Measurements from ENCODE around the gene SUOX. TPM values are rescaled to one million over a fixed set of nuclear protein-coding genes. Genes with fewer than 3 reads are reported as not detected.

Gene SUOX
- total RNA-seq, 1 experiment from 2014 or later: 23.2 TPM

DNA sequence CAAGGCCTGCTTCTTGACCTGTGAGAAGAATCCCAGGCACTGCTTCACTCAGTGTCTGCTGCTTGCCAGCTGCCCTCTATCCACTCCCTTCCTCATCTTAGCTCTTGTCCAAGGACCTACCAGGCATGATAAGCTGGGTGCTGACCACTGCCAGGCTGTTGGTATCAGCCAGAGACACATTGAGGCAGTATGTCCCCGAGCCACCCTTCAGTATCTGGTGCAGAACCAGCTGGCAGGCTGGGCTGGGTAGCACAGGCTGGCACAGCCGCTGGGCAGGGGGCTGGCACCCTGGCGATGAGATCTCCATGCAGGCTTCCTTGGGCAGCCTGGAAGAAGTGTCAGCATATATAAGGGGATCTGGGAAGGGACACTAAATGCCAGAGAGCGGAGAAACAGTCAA, 41.7 kb upstream of the SUOX start:
- ATAC-seq (no peak), DNase-seq (ENCODE audit: low spot score) (no peak)
- CTCF ChIA-PET: interaction anchor here (1.4 kb wide), 1 partner anchor 217 kb away, joined by 4 read pairs; no protein-coding TSS in a partner anchor
- H3K9me3 Mint-ChIP-seq: no peaks in the 10 kb centered on the region
- POLR2A ChIA-PET: no interaction called here
- no peak overlapping the region for H3K4me3 Mint-ChIP-seq
- H3K27ac Mint-ChIP-seq: no peak overlapping the region
- H3K36me3 Mint-ChIP-seq: peaks cover 19% of the 10 kb centered on the region
- no peaks in the 10 kb centered on the region for H3K27me3 Mint-ChIP-seq (ENCODE audit: low read depth)
- TF ChIP-seq CBFB (CRISPR knock-in tag; IDR thresholded peaks at IDR 0.05; ENCODE audit: low read depth) (no peak), TEAD1 (CRISPR knock-in tag; IDR thresholded peaks at IDR 0.05) (no peak)
- TF ChIP-seq, protein P1, sequence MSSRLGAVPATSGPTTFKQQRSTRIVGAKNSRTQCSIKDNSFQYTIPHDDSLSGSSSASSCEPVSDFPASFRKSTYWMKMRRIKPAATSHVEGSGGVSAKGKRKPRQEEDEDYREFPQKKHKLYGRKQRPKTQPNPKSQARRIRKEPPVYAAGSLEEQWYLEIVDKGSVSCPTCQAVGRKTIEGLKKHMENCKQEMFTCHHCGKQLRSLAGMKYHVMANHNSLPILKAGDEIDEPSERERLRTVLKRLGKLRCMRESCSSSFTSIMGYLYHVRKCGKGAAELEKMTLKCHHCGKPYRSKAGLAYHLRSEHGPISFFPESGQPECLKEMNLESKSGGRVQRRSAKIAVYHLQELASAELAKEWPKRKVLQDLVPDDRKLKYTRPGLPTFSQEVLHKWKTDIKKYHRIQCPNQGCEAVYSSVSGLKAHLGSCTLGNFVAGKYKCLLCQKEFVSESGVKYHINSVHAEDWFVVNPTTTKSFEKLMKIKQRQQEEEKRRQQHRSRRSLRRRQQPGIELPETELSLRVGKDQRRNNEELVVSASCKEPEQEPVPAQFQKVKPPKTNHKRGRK (CRISPR knock-in tag; IDR thresholded peaks at IDR 0.05; ENCODE audit: borderline replicate concordance): no peak
- H3K4me1 Mint-ChIP-seq: no peaks in the 10 kb centered on the region

GRCh38 chr12:55955800-55956508, 41.1 kb upstream of the SUOX start:
- H3K4me3 Mint-ChIP-seq: no peak overlapping the region
- H3K27ac Mint-ChIP-seq: no peak overlapping the region
- ATAC-seq: peak; percentile 58
- H3K4me1 Mint-ChIP-seq: no peaks in the 10 kb centered on the region
- DNase-seq (ENCODE audit: low spot score): no peak
- CTCF ChIA-PET: interaction anchor here (1.4 kb wide), 1 partner anchor 218 kb away, joined by 4 read pairs; no protein-coding TSS in a partner anchor
- H3K27me3 Mint-ChIP-seq (ENCODE audit: low read depth): no peaks in the 10 kb centered on the region
- peaks cover 19% of the 10 kb centered on the region for H3K36me3 Mint-ChIP-seq
- TF ChIP-seq, protein P2, sequence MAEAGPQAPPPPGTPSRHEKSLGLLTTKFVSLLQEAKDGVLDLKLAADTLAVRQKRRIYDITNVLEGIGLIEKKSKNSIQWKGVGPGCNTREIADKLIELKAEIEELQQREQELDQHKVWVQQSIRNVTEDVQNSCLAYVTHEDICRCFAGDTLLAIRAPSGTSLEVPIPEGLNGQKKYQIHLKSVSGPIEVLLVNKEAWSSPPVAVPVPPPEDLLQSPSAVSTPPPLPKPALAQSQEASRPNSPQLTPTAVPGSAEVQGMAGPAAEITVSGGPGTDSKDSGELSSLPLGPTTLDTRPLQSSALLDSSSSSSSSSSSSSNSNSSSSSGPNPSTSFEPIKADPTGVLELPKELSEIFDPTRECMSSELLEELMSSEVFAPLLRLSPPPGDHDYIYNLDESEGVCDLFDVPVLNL (CRISPR knock-in tag; IDR thresholded peaks at IDR 0.05; ENCODE audit: borderline replicate concordance, low read depth): no peak
- TF ChIP-seq MXD4 (CRISPR knock-in tag; IDR thresholded peaks at IDR 0.05; ENCODE audit: borderline replicate concordance) (no peak), FOXK1 (CRISPR knock-in tag; IDR thresholded peaks at IDR 0.05) (no peak), ATF1 (CRISPR knock-in tag; IDR thresholded peaks at IDR 0.05) (no peak), GABPB1 (CRISPR knock-in tag; IDR thresholded peaks at IDR 0.05) (no peak), NR1H2 (CRISPR knock-in tag; IDR thresholded peaks at IDR 0.05) (no peak), ZSCAN18 (CRISPR knock-in tag; IDR thresholded peaks at IDR 0.05) (no peak), CREM (CRISPR knock-in tag; IDR thresholded peaks at IDR 0.05) (no peak), ZNF263 (CRISPR knock-in tag; IDR thresholded peaks at IDR 0.05; ENCODE audit: low read depth) (no peak), ZNF138 (CRISPR knock-in tag; conservative IDR thresholded peaks at IDR 0.05) (no peak), NFE2L1 (CRISPR knock-in tag; IDR thresholded peaks at IDR 0.05) (no peak), JAZF1 (CRISPR knock-in tag; IDR thresholded peaks at IDR 0.05) (no peak), GTF2I (CRISPR knock-in tag; conservative IDR thresholded peaks at IDR 0.05) (no peak), ZNF423 (CRISPR knock-in tag; IDR thresholded peaks at IDR 0.05) (no peak), ZNF416 (CRISPR knock-in tag; IDR thresholded peaks at IDR 0.05) (no peak)
- TF ChIP-seq, protein P3, sequence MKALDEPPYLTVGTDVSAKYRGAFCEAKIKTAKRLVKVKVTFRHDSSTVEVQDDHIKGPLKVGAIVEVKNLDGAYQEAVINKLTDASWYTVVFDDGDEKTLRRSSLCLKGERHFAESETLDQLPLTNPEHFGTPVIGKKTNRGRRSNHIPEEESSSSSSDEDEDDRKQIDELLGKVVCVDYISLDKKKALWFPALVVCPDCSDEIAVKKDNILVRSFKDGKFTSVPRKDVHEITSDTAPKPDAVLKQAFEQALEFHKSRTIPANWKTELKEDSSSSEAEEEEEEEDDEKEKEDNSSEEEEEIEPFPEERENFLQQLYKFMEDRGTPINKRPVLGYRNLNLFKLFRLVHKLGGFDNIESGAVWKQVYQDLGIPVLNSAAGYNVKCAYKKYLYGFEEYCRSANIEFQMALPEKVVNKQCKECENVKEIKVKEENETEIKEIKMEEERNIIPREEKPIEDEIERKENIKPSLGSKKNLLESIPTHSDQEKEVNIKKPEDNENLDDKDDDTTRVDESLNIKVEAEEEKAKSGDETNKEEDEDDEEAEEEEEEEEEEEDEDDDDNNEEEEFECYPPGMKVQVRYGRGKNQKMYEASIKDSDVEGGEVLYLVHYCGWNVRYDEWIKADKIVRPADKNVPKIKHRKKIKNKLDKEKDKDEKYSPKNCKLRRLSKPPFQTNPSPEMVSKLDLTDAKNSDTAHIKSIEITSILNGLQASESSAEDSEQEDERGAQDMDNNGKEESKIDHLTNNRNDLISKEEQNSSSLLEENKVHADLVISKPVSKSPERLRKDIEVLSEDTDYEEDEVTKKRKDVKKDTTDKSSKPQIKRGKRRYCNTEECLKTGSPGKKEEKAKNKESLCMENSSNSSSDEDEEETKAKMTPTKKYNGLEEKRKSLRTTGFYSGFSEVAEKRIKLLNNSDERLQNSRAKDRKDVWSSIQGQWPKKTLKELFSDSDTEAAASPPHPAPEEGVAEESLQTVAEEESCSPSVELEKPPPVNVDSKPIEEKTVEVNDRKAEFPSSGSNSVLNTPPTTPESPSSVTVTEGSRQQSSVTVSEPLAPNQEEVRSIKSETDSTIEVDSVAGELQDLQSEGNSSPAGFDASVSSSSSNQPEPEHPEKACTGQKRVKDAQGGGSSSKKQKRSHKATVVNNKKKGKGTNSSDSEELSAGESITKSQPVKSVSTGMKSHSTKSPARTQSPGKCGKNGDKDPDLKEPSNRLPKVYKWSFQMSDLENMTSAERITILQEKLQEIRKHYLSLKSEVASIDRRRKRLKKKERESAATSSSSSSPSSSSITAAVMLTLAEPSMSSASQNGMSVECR (CRISPR knock-in tag; IDR thresholded peaks at IDR 0.05; ENCODE audit: borderline replicate concordance): no peak
- TF ChIP-seq, protein P4, sequence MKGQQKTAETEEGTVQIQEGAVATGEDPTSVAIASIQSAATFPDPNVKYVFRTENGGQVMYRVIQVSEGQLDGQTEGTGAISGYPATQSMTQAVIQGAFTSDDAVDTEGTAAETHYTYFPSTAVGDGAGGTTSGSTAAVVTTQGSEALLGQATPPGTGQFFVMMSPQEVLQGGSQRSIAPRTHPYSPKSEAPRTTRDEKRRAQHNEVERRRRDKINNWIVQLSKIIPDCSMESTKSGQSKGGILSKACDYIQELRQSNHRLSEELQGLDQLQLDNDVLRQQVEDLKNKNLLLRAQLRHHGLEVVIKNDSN (CRISPR knock-in tag; IDR thresholded peaks at IDR 0.05): no peak
- TF ChIP-seq, protein P5, sequence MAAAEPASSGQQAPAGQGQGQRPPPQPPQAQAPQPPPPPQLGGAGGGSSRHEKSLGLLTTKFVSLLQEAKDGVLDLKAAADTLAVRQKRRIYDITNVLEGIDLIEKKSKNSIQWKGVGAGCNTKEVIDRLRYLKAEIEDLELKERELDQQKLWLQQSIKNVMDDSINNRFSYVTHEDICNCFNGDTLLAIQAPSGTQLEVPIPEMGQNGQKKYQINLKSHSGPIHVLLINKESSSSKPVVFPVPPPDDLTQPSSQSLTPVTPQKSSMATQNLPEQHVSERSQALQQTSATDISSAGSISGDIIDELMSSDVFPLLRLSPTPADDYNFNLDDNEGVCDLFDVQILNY (CRISPR knock-in tag; IDR thresholded peaks at IDR 0.05): no peak
- H3K9me3 Mint-ChIP-seq: no peaks in the 10 kb centered on the region
- POLR2A ChIA-PET: no interaction called here
